Mesenchymal stem cell (in vitro differentiated cells and primary cell): Measurements from ENCODE around the gene PHF2.

Experiments
- DNase-seq: peaks from one replicate; pipeline ENCODE4 v3.0.0-alpha.2; 2013
- H2AFZ ChIP-seq: one replicate; pipeline ENCODE4 v1.6.1; 2013; ENCODE audit warnings: low read depth, mild to moderate bottlenecking, control low read depth, inconsistent platforms, low read length, moderate library complexity
- H2AK5ac ChIP-seq: 2 replicates; pipeline ENCODE4 v1.6.1; 2013; ENCODE audit warnings: low read length, moderate library complexity, mild to moderate bottlenecking, inconsistent platforms; ENCODE audit not compliant: severe bottlenecking
- H2BK120ac ChIP-seq: one replicate; pipeline ENCODE4 v1.6.1; 2013; ENCODE audit warnings: low read depth, mild to moderate bottlenecking, inconsistent platforms, low read length, moderate library complexity
- H2BK12ac ChIP-seq, 2 experiments: one replicate each; pipeline ENCODE4 v1.6.1; 2013; ENCODE audit warnings: inconsistent platforms in 2 of 2, low read length in 2 of 2, mild to moderate bottlenecking in 2 of 2, moderate library complexity in 2 of 2, control low read depth in 1 of 2
- H2BK15ac ChIP-seq: one replicate; pipeline ENCODE4 v1.6.1; 2013; ENCODE audit warnings: mild to moderate bottlenecking, low read depth, inconsistent platforms; ENCODE audit not compliant: poor library complexity, severe bottlenecking
- H2BK5ac ChIP-seq: 2 replicates; pipeline ENCODE4 v1.6.1; 2013; ENCODE audit warnings: low read depth, mild to moderate bottlenecking, low read length, control low read depth, inconsistent platforms; ENCODE audit not compliant: poor library complexity, severe bottlenecking
- H3K14ac ChIP-seq, 2 experiments: one replicate each; pipeline ENCODE4 v1.6.1; 2013; ENCODE audit warnings: inconsistent platforms in 2 of 2, low read length in 2 of 2, control low read depth in 1 of 2, mild to moderate bottlenecking in 1 of 2, moderate library complexity in 1 of 2
- H3K18ac ChIP-seq, 2 experiments: one replicate each; pipeline ENCODE4 v1.6.1; 2013; ENCODE audit warnings: inconsistent platforms in 2 of 2, low read length in 2 of 2, control low read depth in 1 of 2, low read depth in 1 of 2, mild to moderate bottlenecking in 1 of 2
- H3K23ac ChIP-seq, 2 experiments: one replicate each; pipeline ENCODE4 v1.6.1; 2013; ENCODE audit warnings: inconsistent platforms in 2 of 2, low read length in 2 of 2, mild to moderate bottlenecking in 2 of 2, moderate library complexity in 2 of 2, control low read depth in 1 of 2
- H3K27ac ChIP-seq: 2 replicates; pipeline ENCODE4 v1.5.1; 2013; ENCODE audit warnings: mild to moderate bottlenecking, moderate library complexity, low read length, control low read depth, inconsistent platforms; ENCODE audit not compliant: poor library complexity, severe bottlenecking
- H3K27me3 ChIP-seq, 2 experiments: 2 replicates each; pipeline versions ENCODE4 v1.6.1 to v1.7.0; 2013; ENCODE audit warnings: low read length in 2 of 2, mild to moderate bottlenecking in 2 of 2, moderate library complexity in 2 of 2, control low read depth in 1 of 2, inconsistent platforms in 1 of 2; ENCODE audit not compliant: control insufficient read depth in 1 of 2, insufficient read depth in 1 of 2
- H3K36me3 ChIP-seq, 2 experiments: 2 replicates each; pipeline versions ENCODE4 v1.6.1 to v1.7.0; 2013; ENCODE audit warnings: low read length in 2 of 2, control low read depth in 1 of 2, inconsistent platforms in 1 of 2, low read depth in 1 of 2, mild to moderate bottlenecking in 1 of 2; ENCODE audit not compliant: insufficient read depth in 2 of 2, control insufficient read depth in 1 of 2
- H3K4ac ChIP-seq, 2 experiments: one replicate each; pipeline ENCODE4 v1.6.1; 2013; ENCODE audit warnings: inconsistent platforms in 2 of 2, low read length in 2 of 2, mild to moderate bottlenecking in 2 of 2, moderate library complexity in 2 of 2, control low read depth in 1 of 2, low read depth in 1 of 2
- H3K4me1 ChIP-seq: 2 replicates; pipeline ENCODE4 v1.6.1; 2013; ENCODE audit warnings: low read depth, low read length, control low read depth; ENCODE audit not compliant: control insufficient read depth, insufficient read depth
- H3K4me2 ChIP-seq: 2 replicates; pipeline ENCODE4 v1.6.1; 2013; ENCODE audit warnings: low read length, mild to moderate bottlenecking, inconsistent platforms; ENCODE audit not compliant: poor library complexity, severe bottlenecking
- H3K4me3 ChIP-seq, 2 experiments: 2 replicates each; pipeline versions ENCODE4 v1.5.1 to v1.7.0; 2013; ENCODE audit warnings: low read length in 2 of 2, mild to moderate bottlenecking in 2 of 2, control low read depth in 1 of 2, low read depth in 1 of 2; ENCODE audit not compliant: insufficient read depth in 1 of 2
- H3K79me1 ChIP-seq: replicated peaks from 2 replicates; pipeline ENCODE4 v1.6.1; 2013; ENCODE audit warnings: mild to moderate bottlenecking, control low read depth, low read length, inconsistent platforms; ENCODE audit not compliant: poor library complexity, severe bottlenecking
- H3K9ac ChIP-seq: 2 replicates; pipeline ENCODE4 v1.7.0; 2013; ENCODE audit warnings: mild to moderate bottlenecking, low read length, moderate library complexity
- H3K9me3 ChIP-seq: 2 replicates; pipeline ENCODE4 v1.7.0; 2013; ENCODE audit warnings: mild to moderate bottlenecking, low read length; ENCODE audit not compliant: control insufficient read depth
- H4K8ac ChIP-seq: one replicate; pipeline ENCODE4 v1.6.1; 2013; ENCODE audit warnings: inconsistent platforms, mild to moderate bottlenecking, low read length, moderate library complexity
- H4K91ac ChIP-seq: one replicate; pipeline ENCODE4 v1.6.1; 2013; ENCODE audit warnings: mild to moderate bottlenecking, low read length, inconsistent platforms
- WGBS: methylation state at CpG from one replicate; pipeline ENCODE4 v1.1.7; 2013; ENCODE audit warnings: mixed read lengths; 5-methylcytosine and 5-hydroxymethylcytosine counted together

Gene PHF2

DNA sequence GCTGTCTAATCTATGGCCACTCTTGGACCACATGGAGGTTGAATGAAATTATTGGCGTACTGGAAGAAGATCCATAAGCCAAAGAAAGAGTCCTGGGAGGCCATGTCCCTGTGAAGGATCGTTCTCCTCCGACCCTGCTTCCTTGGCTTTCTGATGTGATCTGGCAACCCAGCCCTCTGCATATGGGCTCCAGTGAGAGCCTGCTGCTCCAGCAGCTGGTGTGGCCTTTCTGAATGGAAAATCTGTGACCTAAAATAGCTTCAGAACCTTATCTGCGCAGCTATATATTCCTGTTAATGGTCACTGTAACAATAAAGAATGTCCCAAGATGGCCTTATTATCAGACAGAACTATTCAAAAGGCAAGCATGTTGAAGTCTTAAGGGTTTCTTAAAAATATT is 40.2 kb upstream of the PHF2 start:
- H3K79me1 ChIP-seq = peaks cover 38% of the 10 kb centered on the region
- no peaks in the 10 kb centered on the region for H3K9me3 ChIP-seq
- no peak overlapping the region for H3K18ac ChIP-seq
- no peak overlapping the region for H2AK5ac ChIP-seq
- H2BK15ac ChIP-seq = no peak overlapping the region
- WGBS = 95% methylated on average over 3 of the region's 4 CpGs
- no peak for DNase-seq
- H3K4ac ChIP-seq = no peak overlapping the region
- no peak overlapping the region for H3K23ac ChIP-seq
- H2BK120ac ChIP-seq = no peak overlapping the region
- H3K36me3 ChIP-seq = peaks cover 29 to 90% of the 10 kb centered on the region in 2 experiments
- H3K27ac ChIP-seq = no peak overlapping the region
- H2AFZ ChIP-seq = no peak overlapping the region
- H3K9ac ChIP-seq = no peak overlapping the region
- H3K14ac ChIP-seq = no peak overlapping the region
- no peak overlapping the region for H2BK5ac ChIP-seq
- no peaks in the 10 kb centered on the region for H3K27me3 ChIP-seq
- H3K4me3 ChIP-seq = no peak overlapping the region
- H4K8ac ChIP-seq = no peak overlapping the region
- no peak overlapping the region for H2BK12ac ChIP-seq
- H4K91ac ChIP-seq = no peak overlapping the region
- H3K4me1 ChIP-seq = peaks cover 8% of the 10 kb centered on the region
- no peak overlapping the region for H3K4me2 ChIP-seq

GRCh38 chr9:93536874-93537273 is 39.5 kb upstream of the PHF2 start:
- Histone ChIP-seq H3K36me3 (peaks cover 27 to 90% of the 10 kb centered on the region in 2 experiments), H2BK5ac (no peak overlapping the region), H3K79me1 (peaks cover 39% of the 10 kb centered on the region), H4K8ac (no peak overlapping the region), H3K4me3 (no peak overlapping the region), H3K4ac (no peak overlapping the region), H2BK120ac (no peak overlapping the region), H3K27me3 (no peaks in the 10 kb centered on the region), H3K23ac (no peak overlapping the region), H3K4me2 (no peak overlapping the region), H2BK12ac (no peak overlapping the region), H3K27ac (no peak overlapping the region), H3K4me1 (peaks cover 9% of the 10 kb centered on the region), H2AFZ (no peak overlapping the region), H3K9ac (no peak overlapping the region), H2BK15ac (no peak overlapping the region), H3K14ac (no peak overlapping the region), H4K91ac (no peak overlapping the region), H2AK5ac (no peak overlapping the region), H3K18ac (no peak overlapping the region), H3K9me3 (no peaks in the 10 kb centered on the region)
- no peak for DNase-seq
- WGBS = 97% methylated on average over 9 of the region's 9 CpGs

- H2BK15ac ChIP-seq = no peak overlapping the region
Observed at GRCh38 chr9:93540305-93540704, 36.1 kb upstream of the PHF2 start.

DNA sequence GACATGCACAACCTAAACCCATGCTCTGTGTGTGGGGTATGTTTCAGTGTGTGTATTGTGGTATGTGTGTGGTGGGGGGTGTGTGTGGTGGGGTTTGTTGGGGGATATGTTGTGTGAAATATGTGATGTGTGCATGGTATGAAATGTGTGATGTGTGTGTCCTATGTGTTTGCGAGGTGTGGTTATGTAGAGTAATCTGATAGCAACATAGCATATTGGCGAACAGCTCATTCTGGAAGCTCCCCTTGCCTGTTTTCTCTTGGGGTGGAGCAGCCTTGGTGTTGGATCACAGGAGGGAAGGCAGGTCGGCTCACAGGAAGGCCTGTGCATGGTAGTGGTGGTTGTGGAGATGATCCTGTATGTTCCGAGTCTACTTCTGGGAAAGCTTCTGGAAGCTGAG is 35.4 kb upstream of the PHF2 start:
- Histone ChIP-seq H3K14ac (no peak overlapping the region), H2AFZ (no peak overlapping the region), H3K27ac (no peak overlapping the region), H2BK120ac (no peak overlapping the region), H2BK15ac (no peak overlapping the region), H2AK5ac (no peak overlapping the region), H3K4me1 (peaks cover 12% of the 10 kb centered on the region), H3K9me3 (no peaks in the 10 kb centered on the region), H3K23ac (no peak overlapping the region), H2BK5ac (no peak overlapping the region), H3K79me1 (peaks cover 35% of the 10 kb centered on the region), H4K91ac (no peak overlapping the region), H3K36me3 (peaks cover 30 to 87% of the 10 kb centered on the region in 2 experiments), H3K4me2 (no peak overlapping the region), H4K8ac (no peak overlapping the region), H3K18ac (peak overlapping the region in 1 of 2 experiments; percentile 9), H3K27me3 (no peaks in the 10 kb centered on the region), H3K4me3 (no peak overlapping the region), H2BK12ac (no peak overlapping the region), H3K4ac (no peak overlapping the region), H3K9ac (no peak overlapping the region)
- no peak for DNase-seq
- whole genome bisulfite sequencing = 95% methylated on average over 3 of the region's 4 CpGs

More at GRCh38 chr9:93540305-93540704, 36.1 kb upstream of the PHF2 start:
- Histone ChIP-seq H3K18ac (no peak overlapping the region), H3K14ac (peak overlapping the region in 1 of 2 experiments; percentile 28), H3K36me3 (peaks cover 28 to 91% of the 10 kb centered on the region in 2 experiments), H3K79me1 (peaks cover 34% of the 10 kb centered on the region), H4K8ac (no peak overlapping the region), H3K4me2 (no peak overlapping the region), H2AFZ (no peak overlapping the region), H3K23ac (no peak overlapping the region), H3K4ac (no peak overlapping the region), H3K9ac (no peak overlapping the region), H2BK12ac (no peak overlapping the region), H3K27me3 (no peaks in the 10 kb centered on the region), H2AK5ac (no peak overlapping the region), H3K9me3 (no peaks in the 10 kb centered on the region), H3K27ac (no peak overlapping the region), H2BK120ac (no peak overlapping the region), H4K91ac (no peak overlapping the region), H3K4me3 (peak overlapping the region in 1 of 2 experiments; percentile 7), H3K4me1 (peaks cover 12% of the 10 kb centered on the region), H2BK5ac (no peak overlapping the region)
- no peak for DNase-seq
- WGBS = 98% methylated on average over 8 of the region's 8 CpGs
